Testis (tissue), 3 donors: ENCODE data around the gene SUCLG2. TPM values are rescaled to one million over a fixed set of nuclear protein-coding genes. Genes with fewer than 3 reads are reported as not detected.

Experiments
- DNase-seq: peaks from one replicate; pipeline ENCODE4 v3.0.0-alpha.2; 2019
- H3K27ac ChIP-seq, 2 donors: fragments of 200-600 bp; sonication (generic); one replicate each; pipeline ENCODE4 v1.5.1; 2019
- H3K27me3 ChIP-seq: fragments of 200-600 bp; sonication (generic); one replicate; pipeline ENCODE4 v1.5.1; 2019
- H3K36me3 ChIP-seq: fragments of 200-600 bp; sonication (generic); one replicate; pipeline ENCODE4 v1.5.1; 2017; ENCODE audit warnings: low read depth; ENCODE audit errors: missing control alignments
- H3K4me1 ChIP-seq: fragments of 200-600 bp; sonication (generic); one replicate; pipeline ENCODE4 v1.5.1; 2019
- H3K4me3 ChIP-seq, 2 donors: fragments of 200-600 bp; sonication (generic); one replicate each; pipeline ENCODE4 v1.5.1; 2017 to 2019
- H3K9me3 ChIP-seq: fragments of 200-600 bp; sonication (generic); one replicate; pipeline ENCODE4 v1.5.1; 2017
- CTCF ChIP-seq, 3 experiments: fragments of 450-650 bp in 2 of 3; fragments of 200-600 bp in 1 of 3; sonication (generic) in 1 of 3; IDR thresholded peaks; one replicate each; pipeline ENCODE4 v1.5.1; 2016 to 2019; ENCODE audit warnings: antibody characterized with exemption in 3 of 3, mild to moderate bottlenecking in 2 of 3, moderate library complexity in 1 of 3
- POLR2A ChIP-seq: fragments of 450-650 bp; IDR thresholded peaks from one replicate; pipeline ENCODE4 v1.6.1; 2017; ENCODE audit warnings: antibody characterized with exemption, mild to moderate bottlenecking, moderate library complexity
- WGBS, 2 donors: methylation state at CpG; one replicate each; pipeline ENCODE4 v1.1.5; 2018; 5-methylcytosine and 5-hydroxymethylcytosine counted together
- intact Hi-C: fragments of 100-400 bp; cut with DNase I; formaldehyde crosslinking; loops from one replicate; pipeline ENCODE4 v1.15.1; 2023; ENCODE audit warnings: low total_unique reads
- polyA plus RNA-seq: library from polyadenylated mRNA; stranded (reverse); fragments of 350-450 nt; fragmentation: Illumina TruSeq; extraction: RNeasy Lipid Tissue Mini Kit (QIAGEN cat#74804); gene quantifications from one replicate; pipeline ENCODE4 v1.2.3, GENCODE V29; 2014; ENCODE audit warnings: low read depth, low replicate concordance; ENCODE audit not compliant: insufficient read depth
- total RNA-seq, 2 donors: library from RNA; depleted of rRNA; stranded (reverse); fragments of >200 nt; gene quantifications; one replicate each; pipeline ENCODE4 v1.2.3, GENCODE V29; 2016

SUCLG2 gene
- total and polyA plus RNA-seq, 3 donors from 2014 or later = 18.0 to 28.7 (median 23.8) TPM

GRCh38 chr3:67620869-67621268 lies 33.5 kb downstream of the SUCLG2 start:
- Histone ChIP-seq H3K4me3 (no peak overlapping the region), H3K36me3 (no peaks in the 10 kb centered on the region), H3K27me3 (no peaks in the 10 kb centered on the region), H3K27ac (no peak overlapping the region), H3K9me3 (no peaks in the 10 kb centered on the region), H3K4me1 (no peaks in the 10 kb centered on the region)
- intact Hi-C loops = no loop called here
- TF ChIP-seq CTCF (IDR thresholded peaks at IDR 0.05) (no peak), POLR2A (no peak)
- no peak for DNase-seq
- WGBS, 2 donors = 71 to 94% methylated on average over 1 of the region's 1 CpG

DNA sequence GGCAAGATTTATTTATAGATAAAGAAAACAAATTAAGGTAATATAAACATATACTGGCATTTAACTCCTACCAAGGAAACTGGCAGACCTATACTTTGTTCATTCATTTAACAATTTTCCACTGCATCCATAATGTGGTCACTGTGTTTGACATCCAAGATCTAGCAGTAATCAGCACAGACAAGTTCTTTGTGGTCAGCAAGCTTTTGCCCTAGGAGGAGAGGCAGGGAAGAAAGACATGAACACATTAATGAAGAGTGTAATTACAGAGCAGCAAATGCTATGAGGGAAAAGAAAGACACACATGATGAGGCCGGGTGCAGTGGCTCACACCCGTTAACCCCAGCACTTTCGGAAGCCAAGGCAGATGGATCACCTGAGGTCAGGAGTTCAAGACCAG lies 34.4 kb downstream of the SUCLG2 start:
- 82 to 95% methylated on average over 2 to 3 of the region's 3 CpGs for WGBS, 2 donors

GRCh38 chr3:67617518-67617917 lies 36.9 kb downstream of the SUCLG2 start:
- no peaks in the 10 kb centered on the region for H3K36me3 ChIP-seq
- no peaks in the 10 kb centered on the region for H3K9me3 ChIP-seq
- no peaks in the 10 kb centered on the region for H3K27me3 ChIP-seq
- intact Hi-C loops = no loop called here
- WGBS, 2 donors = 92 to 95% methylated on average over 1 of the region's 1 CpG
- no peaks in the 10 kb centered on the region for H3K4me1 ChIP-seq
- H3K4me3 ChIP-seq = no peak overlapping the region
- TF ChIP-seq POLR2A (no peak), CTCF (IDR thresholded peaks at IDR 0.05) (no peak)
- no peak overlapping the region for H3K27ac ChIP-seq
- DNase-seq = no peak

More for the DNA sequence above, 34.4 kb downstream of the SUCLG2 start:
- DNase-seq = no peak
- no peak for TF ChIP-seq POLR2A
- no peak for TF ChIP-seq CTCF (IDR thresholded peaks at IDR 0.05)
- H3K4me3 ChIP-seq = no peak overlapping the region
- no peak overlapping the region for H3K27ac ChIP-seq
- no peaks in the 10 kb centered on the region for H3K36me3 ChIP-seq
- intact Hi-C loops = no loop called here
- H3K4me1 ChIP-seq = no peaks in the 10 kb centered on the region
- no peaks in the 10 kb centered on the region for H3K27me3 ChIP-seq
- H3K9me3 ChIP-seq = no peaks in the 10 kb centered on the region

DNA sequence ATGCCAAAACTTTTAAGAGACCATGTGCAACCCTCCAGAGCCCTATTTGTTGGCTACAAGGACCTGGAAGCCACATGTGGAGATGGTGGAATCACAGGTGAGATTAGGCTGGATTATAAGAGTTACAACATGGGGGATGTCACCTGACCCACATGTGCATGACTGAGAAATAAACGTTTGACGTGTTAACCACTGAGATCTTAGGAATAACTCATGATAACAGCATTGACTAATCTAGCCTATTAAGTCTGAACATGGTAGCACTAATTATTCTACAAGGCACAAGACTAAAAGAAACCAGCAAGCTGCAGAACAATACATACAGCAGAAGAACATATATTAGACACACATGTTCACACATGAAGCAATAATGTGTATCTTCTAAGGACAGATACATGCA lies 38.4 kb downstream of the SUCLG2 start:
- H3K27me3 ChIP-seq = no peaks in the 10 kb centered on the region
- no peaks in the 10 kb centered on the region for H3K36me3 ChIP-seq
- no peak for DNase-seq
- no peak overlapping the region for H3K4me3 ChIP-seq
- no peak overlapping the region for H3K27ac ChIP-seq
- TF ChIP-seq CTCF (IDR thresholded peaks at IDR 0.05) = no peak
- no peak for TF ChIP-seq POLR2A
- H3K4me1 ChIP-seq = no peaks in the 10 kb centered on the region
- 86 to 89% methylated on average over 2 of the region's 2 CpGs for WGBS, 2 donors
- intact Hi-C loops = no loop called here
- H3K9me3 ChIP-seq = no peaks in the 10 kb centered on the region

GRCh38 chr3:67614195-67614594 lies 40.2 kb downstream of the SUCLG2 start:
- no peaks in the 10 kb centered on the region for H3K27me3 ChIP-seq
- no peaks in the 10 kb centered on the region for H3K9me3 ChIP-seq
- no peak overlapping the region for H3K4me3 ChIP-seq
- TF ChIP-seq CTCF (IDR thresholded peaks at IDR 0.05) (no peak), POLR2A (no peak)
- no peak for DNase-seq
- WGBS, 2 donors = 82 to 85% methylated on average over 3 of the region's 3 CpGs
- no peak overlapping the region for H3K27ac ChIP-seq
- no peaks in the 10 kb centered on the region for H3K4me1 ChIP-seq
- intact Hi-C loops = no loop called here
- H3K36me3 ChIP-seq = no peaks in the 10 kb centered on the region
